Fibroblast of lung (primary cell): ENCODE measurements around the gene SRRD. TPM values are rescaled to one million over a fixed set of nuclear protein-coding genes. Genes with fewer than 3 reads are reported as not detected.

ENCODE experiments used
- DNase-seq, 2 donors: peaks; one replicate each; pipeline versions ENCODE4 v3.0.0 to v3.0.0-alpha.2; 2010; ENCODE audit warnings: low read depth in 2 of 2
- H2AFZ ChIP-seq: 2 replicates; pipeline ENCODE4 v1.5.1; 2012; ENCODE audit warnings: low read length, control low read depth, inconsistent platforms
- H3K27ac ChIP-seq: 2 replicates; pipeline ENCODE4 v1.5.1; 2011; ENCODE audit warnings: low read length, control low read depth; ENCODE audit not compliant: insufficient read depth
- H3K27me3 ChIP-seq: 2 replicates; pipeline ENCODE4 v1.5.1; 2011; ENCODE audit warnings: mild to moderate bottlenecking, low read length; ENCODE audit not compliant: control insufficient read depth, insufficient read depth
- H3K36me3 ChIP-seq: 2 replicates; pipeline ENCODE4 v1.5.1; 2011; ENCODE audit warnings: low read length; ENCODE audit not compliant: control insufficient read depth, insufficient read depth
- H3K4me1 ChIP-seq: 2 replicates; pipeline ENCODE4 v1.5.1; 2011; ENCODE audit warnings: low read length; ENCODE audit not compliant: control insufficient read depth, insufficient read depth; ENCODE audit errors: extremely low read depth
- H3K4me2 ChIP-seq: 2 replicates; pipeline ENCODE4 v1.5.1; 2011; ENCODE audit warnings: low read length, control low read depth; ENCODE audit not compliant: insufficient read depth; ENCODE audit errors: extremely low read depth
- H3K4me3 ChIP-seq, 4 experiments: fragments of 200-600 bp in 1 of 4; sonication (generic) in 1 of 4; replicated peaks in 1 of 4; 2 replicates each; pipeline ENCODE4 v1.5.1; 2011 to 2016; ENCODE audit warnings: low read length in 4 of 4, low read depth in 3 of 4, mild to moderate bottlenecking in 3 of 4, control low read depth in 2 of 4, inconsistent platforms in 1 of 4, mixed read lengths in 1 of 4; ENCODE audit not compliant: insufficient read depth in 1 of 4; ENCODE audit errors: control extremely low read depth in 1 of 4
- H3K79me2 ChIP-seq: 2 replicates; pipeline ENCODE4 v1.5.1; 2012; ENCODE audit warnings: mild to moderate bottlenecking, low read length, inconsistent platforms; ENCODE audit not compliant: control insufficient read depth, insufficient read depth
- H3K9ac ChIP-seq: 2 replicates; pipeline ENCODE4 v1.5.1; 2011; ENCODE audit warnings: mild to moderate bottlenecking, low read length, control low read depth; ENCODE audit not compliant: insufficient read depth
- H3K9me3 ChIP-seq: 2 replicates; pipeline ENCODE4 v1.5.1; 2012; ENCODE audit warnings: low read depth, low read length; ENCODE audit not compliant: control insufficient read depth, insufficient read depth
- H4K20me1 ChIP-seq: 2 replicates; pipeline ENCODE4 v1.5.1; 2011; ENCODE audit warnings: low read length; ENCODE audit not compliant: control insufficient read depth, insufficient read depth; ENCODE audit errors: extremely low read depth
- EZH2 ChIP-seq: IDR thresholded peaks from 2 replicates; pipeline ENCODE4 v1.5.1; 2012; ENCODE audit warnings: low read length, control low read depth, mild to moderate bottlenecking; ENCODE audit errors: missing control alignments
- polyA plus RNA-seq, 2 donors: library from polyadenylated mRNA; depleted of rRNA in 1 of 2; stranded (reverse) in 1 of 2; unstranded in 1 of 2; fragments of >200 nt; gene quantifications; 2 replicates each; pipeline ENCODE4 v1.2.1, GENCODE V29; 2011 to 2012; ENCODE audit warnings: missing spikeins in 1 of 2
- total RNA-seq: library from RNA; depleted of rRNA; stranded (reverse); fragments of >200 nt; gene quantifications from 2 replicates; pipeline ENCODE4 v1.2.1, GENCODE V29; 2014
- TF ChIP-seq, protein P1 (sequence below), 2 donors: IDR thresholded peaks in 1 of 2; conservative IDR thresholded peaks in 1 of 2; 1 replicate in 1 of 2; 2 replicates in 1 of 2; pipeline ENCODE4 v1.5.1; 2011 to 2012; ENCODE audit warnings: low read length in 2 of 2, control low read depth in 1 of 2, inconsistent platforms in 1 of 2, low read depth in 1 of 2, mild to moderate bottlenecking in 1 of 2

The SRRD gene
- total and polyA plus RNA-seq, 2 donors (not counting 1 experiment from before 2014, with no cell fraction given) = 7.9 to 30.0 TPM

GRCh38 chr22:26489447-26490036 lies 5.9 kb downstream of the SRRD start:
- no peak overlapping the region for H3K27ac ChIP-seq
- H4K20me1 ChIP-seq = no peaks in the 10 kb centered on the region
- DNase-seq = no peak
- H3K9me3 ChIP-seq = no peaks in the 10 kb centered on the region
- H3K9ac ChIP-seq = no peak overlapping the region
- H3K79me2 ChIP-seq = peaks cover 4% of the 10 kb centered on the region
- peaks cover 20% of the 10 kb centered on the region for H3K36me3 ChIP-seq
- no peak overlapping the region for H2AFZ ChIP-seq
- no peak for TF ChIP-seq EZH2
- H3K27me3 ChIP-seq = no peaks in the 10 kb centered on the region
- peaks cover 2% of the 10 kb centered on the region for H3K4me1 ChIP-seq
- no peak overlapping the region for H3K4me3 ChIP-seq
- H3K4me2 ChIP-seq = no peak overlapping the region

GRCh38 chr22:26492220-26492619 lies 8.5 kb downstream of the SRRD start:
- Histone ChIP-seq H3K36me3 (peaks cover 29% of the 10 kb centered on the region), H3K9me3 (no peaks in the 10 kb centered on the region), H3K4me1 (no peaks in the 10 kb centered on the region), H4K20me1 (no peaks in the 10 kb centered on the region), H3K4me2 (no peak overlapping the region), H3K27ac (no peak overlapping the region), H3K27me3 (no peaks in the 10 kb centered on the region), H2AFZ (no peak overlapping the region), H3K9ac (no peak overlapping the region), H3K4me3 (no peak overlapping the region), H3K79me2 (no peaks in the 10 kb centered on the region)
- no peak for TF ChIP-seq EZH2
- TF ChIP-seq, protein P1, sequence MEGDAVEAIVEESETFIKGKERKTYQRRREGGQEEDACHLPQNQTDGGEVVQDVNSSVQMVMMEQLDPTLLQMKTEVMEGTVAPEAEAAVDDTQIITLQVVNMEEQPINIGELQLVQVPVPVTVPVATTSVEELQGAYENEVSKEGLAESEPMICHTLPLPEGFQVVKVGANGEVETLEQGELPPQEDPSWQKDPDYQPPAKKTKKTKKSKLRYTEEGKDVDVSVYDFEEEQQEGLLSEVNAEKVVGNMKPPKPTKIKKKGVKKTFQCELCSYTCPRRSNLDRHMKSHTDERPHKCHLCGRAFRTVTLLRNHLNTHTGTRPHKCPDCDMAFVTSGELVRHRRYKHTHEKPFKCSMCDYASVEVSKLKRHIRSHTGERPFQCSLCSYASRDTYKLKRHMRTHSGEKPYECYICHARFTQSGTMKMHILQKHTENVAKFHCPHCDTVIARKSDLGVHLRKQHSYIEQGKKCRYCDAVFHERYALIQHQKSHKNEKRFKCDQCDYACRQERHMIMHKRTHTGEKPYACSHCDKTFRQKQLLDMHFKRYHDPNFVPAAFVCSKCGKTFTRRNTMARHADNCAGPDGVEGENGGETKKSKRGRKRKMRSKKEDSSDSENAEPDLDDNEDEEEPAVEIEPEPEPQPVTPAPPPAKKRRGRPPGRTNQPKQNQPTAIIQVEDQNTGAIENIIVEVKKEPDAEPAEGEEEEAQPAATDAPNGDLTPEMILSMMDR (conservative IDR thresholded peaks at IDR 0.05 in 1 of 2, IDR thresholded peaks at IDR 0.05 in 1 of 2; ENCODE audit: low read depth in 1 of 2, low read length in 2 of 2) = no peak
- DNase-seq = no peak

GRCh38 chr22:26494506-26494905 lies 10.8 kb downstream of the SRRD start:
- Histone ChIP-seq H2AFZ (no peak overlapping the region), H3K9ac (no peak overlapping the region), H3K9me3 (no peaks in the 10 kb centered on the region), H3K4me3 (no peak overlapping the region), H3K36me3 (peaks cover 30% of the 10 kb centered on the region), H3K79me2 (no peaks in the 10 kb centered on the region), H3K27ac (no peak overlapping the region), H4K20me1 (no peaks in the 10 kb centered on the region), H3K4me2 (no peak overlapping the region), H3K4me1 (no peaks in the 10 kb centered on the region), H3K27me3 (no peaks in the 10 kb centered on the region)
- TF ChIP-seq, protein P1 (conservative IDR thresholded peaks at IDR 0.05 in 1 of 2, IDR thresholded peaks at IDR 0.05 in 1 of 2; ENCODE audit: low read depth in 1 of 2, low read length in 2 of 2) = no peak
- no peak for TF ChIP-seq EZH2
- no peak for DNase-seq
